Measurements from ENCODE around the gene ADGRL1. TPM values are rescaled to one million over a fixed set of nuclear protein-coding genes. Genes with fewer than 3 reads are reported as not detected.

Gene ADGRL1
- total RNA-seq, 1 donor, result 2.5 TPM

GRCh38 chr19:14160017-14160703 is 45.8 kb downstream of the ADGRL1 start:
- TF ChIP-seq CTCF (IDR thresholded peaks at IDR 0.05; ENCODE audit: extremely low read depth, low read depth, low read length), result no peak
- peaks cover 2% of the 10 kb centered on the region for H4K20me1 ChIP-seq (ENCODE audit: insufficient read depth, low read length)
- no peaks in the 10 kb centered on the region for H3K9me3 ChIP-seq (ENCODE audit: low read depth, low read length)
- H3K27me3 ChIP-seq (ENCODE audit: insufficient read depth, low read length), result no peaks in the 10 kb centered on the region
- H3K4me1 ChIP-seq (ENCODE audit: insufficient read depth, low read length), result no peaks in the 10 kb centered on the region
- H2AFZ ChIP-seq (ENCODE audit: low read length), result no peak overlapping the region
- DNase-seq (ENCODE audit: insufficient read length, low spot score, missing footprints), result peak; percentile 82
- H3K79me2 ChIP-seq (ENCODE audit: insufficient read depth, low read length), result no peaks in the 10 kb centered on the region
- H3K4me3 ChIP-seq (ENCODE audit: insufficient read depth, low read length), result no peak overlapping the region
- no peak overlapping the region for H3K4me2 ChIP-seq (ENCODE audit: insufficient read depth, low read length)
- no peak overlapping the region for H3K27ac ChIP-seq (ENCODE audit: low read depth, low read length)
- no peaks in the 10 kb centered on the region for H3K36me3 ChIP-seq (ENCODE audit: insufficient read depth, low read length)

DNA sequence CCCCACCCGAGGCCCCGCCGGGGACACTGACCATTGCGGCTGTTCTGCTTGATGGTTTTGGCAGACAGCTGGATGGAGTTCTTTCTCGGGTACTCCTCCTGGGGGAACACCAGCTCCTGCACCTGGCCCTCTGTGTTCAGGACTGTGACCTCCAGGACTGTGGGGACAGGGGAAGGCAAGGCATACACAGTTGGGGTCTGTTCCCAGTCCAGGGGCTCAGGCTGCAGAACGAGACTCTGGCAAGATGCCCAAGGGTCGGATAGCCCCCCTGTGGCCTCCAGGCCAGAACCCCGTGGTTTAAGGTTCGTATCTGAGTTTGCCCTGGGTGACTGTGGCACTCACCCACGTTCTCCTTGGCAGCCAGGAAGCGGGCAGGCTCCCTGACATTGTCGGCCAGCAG is 46.9 kb downstream of the ADGRL1 start:
- H3K4me2 ChIP-seq (ENCODE audit: insufficient read depth, low read length), result no peak overlapping the region
- no peak overlapping the region for H3K27ac ChIP-seq (ENCODE audit: low read depth, low read length)
- no peak overlapping the region for H3K4me3 ChIP-seq (ENCODE audit: insufficient read depth, low read length)
- TF ChIP-seq CTCF (IDR thresholded peaks at IDR 0.05; ENCODE audit: extremely low read depth, low read depth, low read length), result no peak
- no peaks in the 10 kb centered on the region for H3K36me3 ChIP-seq (ENCODE audit: insufficient read depth, low read length)
- peaks cover 2% of the 10 kb centered on the region for H3K79me2 ChIP-seq (ENCODE audit: insufficient read depth, low read length)
- no peaks in the 10 kb centered on the region for H3K4me1 ChIP-seq (ENCODE audit: insufficient read depth, low read length)
- H4K20me1 ChIP-seq (ENCODE audit: insufficient read depth, low read length), result peaks cover 2% of the 10 kb centered on the region
- H3K9me3 ChIP-seq (ENCODE audit: low read depth, low read length), result no peaks in the 10 kb centered on the region
- DNase-seq (ENCODE audit: insufficient read length, low spot score, missing footprints), result peak; percentile 79
- H2AFZ ChIP-seq (ENCODE audit: low read length), result no peak overlapping the region
- no peaks in the 10 kb centered on the region for H3K27me3 ChIP-seq (ENCODE audit: insufficient read depth, low read length)

- peak; percentile 81 for DNase-seq (ENCODE audit: insufficient read length, low spot score, missing footprints)
- H3K9me3 ChIP-seq (ENCODE audit: low read depth, low read length), result no peaks in the 10 kb centered on the region
- TF ChIP-seq CTCF (IDR thresholded peaks at IDR 0.05; ENCODE audit: extremely low read depth, low read depth, low read length), result no peak
- no peaks in the 10 kb centered on the region for H3K4me1 ChIP-seq (ENCODE audit: insufficient read depth, low read length)
- no peak overlapping the region for H3K27ac ChIP-seq (ENCODE audit: low read depth, low read length)
- H3K27me3 ChIP-seq (ENCODE audit: insufficient read depth, low read length), result no peaks in the 10 kb centered on the region
- H3K4me3 ChIP-seq (ENCODE audit: insufficient read depth, low read length), result no peak overlapping the region
- no peaks in the 10 kb centered on the region for H3K36me3 ChIP-seq (ENCODE audit: insufficient read depth, low read length)
- H3K79me2 ChIP-seq (ENCODE audit: insufficient read depth, low read length), result peaks cover 4% of the 10 kb centered on the region
- H4K20me1 ChIP-seq (ENCODE audit: insufficient read depth, low read length), result peaks cover 1% of the 10 kb centered on the region
- H2AFZ ChIP-seq (ENCODE audit: low read length), result no peak overlapping the region
- no peak overlapping the region for H3K4me2 ChIP-seq (ENCODE audit: insufficient read depth, low read length)
Measured at GRCh38 chr19:14158276-14159023, 47.5 kb downstream of the ADGRL1 start.

DNA sequence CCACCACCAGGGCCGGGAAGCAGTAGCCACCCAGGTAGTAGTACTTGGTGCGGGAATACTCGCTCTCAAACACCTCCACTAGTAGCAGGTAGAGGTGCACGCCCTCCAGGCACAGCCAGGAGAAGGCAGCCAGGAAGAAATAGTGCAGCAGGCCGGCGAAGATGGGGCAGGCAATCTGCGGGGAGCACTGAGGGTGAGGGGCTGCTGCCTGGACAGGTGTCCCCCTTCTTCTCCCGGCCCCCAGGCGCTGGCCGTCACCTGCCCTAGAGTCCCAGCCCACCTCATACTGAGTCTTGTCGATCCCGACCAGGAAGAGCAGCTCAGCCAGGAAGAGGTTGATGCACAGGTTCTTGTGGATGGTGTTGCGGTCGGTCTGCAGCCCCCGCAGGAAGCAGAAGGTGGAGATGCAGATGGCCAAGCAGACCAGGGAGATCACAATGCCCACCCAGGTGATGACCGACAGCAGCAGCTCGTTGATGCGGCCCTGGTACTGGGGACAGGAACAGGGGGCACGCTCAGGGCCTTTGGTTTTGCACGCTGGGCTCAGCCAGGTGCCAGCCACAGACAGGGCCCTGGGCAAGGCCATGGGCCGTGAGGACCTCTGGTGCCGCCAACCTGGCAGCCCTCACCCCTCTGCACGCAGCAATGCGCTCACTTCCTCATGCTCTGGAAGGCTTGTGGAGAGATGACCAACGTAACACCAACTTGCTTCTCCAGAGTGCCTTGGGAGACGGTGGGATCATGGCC is 48.8 kb downstream of the ADGRL1 start:
- no peak overlapping the region for H3K4me2 ChIP-seq (ENCODE audit: insufficient read depth, low read length)
- no peak overlapping the region for H3K4me3 ChIP-seq (ENCODE audit: insufficient read depth, low read length)
- H4K20me1 ChIP-seq (ENCODE audit: insufficient read depth, low read length), result no peaks in the 10 kb centered on the region
- peak; percentile 79 for DNase-seq (ENCODE audit: insufficient read length, low spot score, missing footprints)
- no peaks in the 10 kb centered on the region for H3K27me3 ChIP-seq (ENCODE audit: insufficient read depth, low read length)
- no peaks in the 10 kb centered on the region for H3K9me3 ChIP-seq (ENCODE audit: low read depth, low read length)
- H3K4me1 ChIP-seq (ENCODE audit: insufficient read depth, low read length), result no peaks in the 10 kb centered on the region
- H3K36me3 ChIP-seq (ENCODE audit: insufficient read depth, low read length), result no peaks in the 10 kb centered on the region
- H3K79me2 ChIP-seq (ENCODE audit: insufficient read depth, low read length), result peaks cover 4% of the 10 kb centered on the region
- H3K27ac ChIP-seq (ENCODE audit: low read depth, low read length), result no peak overlapping the region
- TF ChIP-seq CTCF (IDR thresholded peaks at IDR 0.05; ENCODE audit: extremely low read depth, low read depth, low read length), result no peak
- H2AFZ ChIP-seq (ENCODE audit: low read length), result no peak overlapping the region
